Inflammatory macrophage (primary cell): ENCODE data around the gene DACH1.
"Not testable (repeated sequence)": the region's sequence is repeated elsewhere in the genome, so short reads cannot be mapped to it uniquely, and the experiment has no call there.

ENCODE experiments used
- DNase-seq, 2 donors: peaks; one replicate each; pipeline ENCODE4 v3.0.0-alpha.2; 2020 to 2022
- total RNA-seq, 18 experiments: gene quantifications; one replicate each; lab custom pipeline; 2026; ENCODE audit warnings: mixed read lengths in 6 of 18, inconsistent platforms in 2 of 18; lab: John Stamatoyannopoulos, UW

The DACH1 gene
- 0 to 0.65 (median 0.05) reads per million in 18 experiments for total RNA-seq

- peak; percentile 18 to 37 for DNase-seq
These were observed at the start of gene DACH1 for GRCh38 chr13:71867131-71867814. Gene DACH1 (minus strand): TSS chr13:71867204.

- no peak for DNase-seq
These were observed 46.7 kb upstream of the DACH1 start for GRCh38 chr13:71913717-71914116.

- no peak for DNase-seq
These were observed 45.5 kb upstream of the DACH1 start for GRCh38 chr13:71912524-71912923.

- DNase-seq, result no peak
These were observed 39.4 kb upstream of the DACH1 start for GRCh38 chr13:71906448-71906847.

- DNase-seq, result no peak
These were observed 35.7 kb upstream of the DACH1 start for GRCh38 chr13:71902676-71903075.

- DNase-seq, result not testable (repeated sequence)
These were observed 26.5 kb upstream of the DACH1 start for GRCh38 chr13:71893506-71893905.

- no peak for DNase-seq
These were observed 19.9 kb upstream of the DACH1 start for GRCh38 chr13:71886880-71887279.

GRCh38 chr13:71882120-71882519 lies 15.1 kb upstream of the DACH1 start:
- no peak for DNase-seq

GRCh38 chr13:71880753-71881541 lies 13.9 kb upstream of the DACH1 start:
- no peak for DNase-seq

GRCh38 chr13:71879808-71880344 lies 12.9 kb upstream of the DACH1 start:
- DNase-seq, result no peak

GRCh38 chr13:71879129-71879535 lies 12.1 kb upstream of the DACH1 start:
- peak; percentile 46 to 60 for DNase-seq

- no peak for DNase-seq
These were observed 10.3 kb upstream of the DACH1 start for GRCh38 chr13:71877256-71877653.

GRCh38 chr13:71876648-71877255 lies 9.7 kb upstream of the DACH1 start:
- DNase-seq, result no peak

GRCh38 chr13:71875823-71876222 lies 8.8 kb upstream of the DACH1 start:
- no peak for DNase-seq

- DNase-seq, result no peak
These were observed 7.5 kb upstream of the DACH1 start for GRCh38 chr13:71874458-71874857.

GRCh38 chr13:71873418-71874247 lies 6.6 kb upstream of the DACH1 start:
- no peak for DNase-seq

GRCh38 chr13:71871844-71872243 lies 4.8 kb upstream of the DACH1 start:
- no peak for DNase-seq

GRCh38 chr13:71871176-71871754 lies 4.3 kb upstream of the DACH1 start:
- DNase-seq, result no peak

GRCh38 chr13:71870100-71870499 lies 3.1 kb upstream of the DACH1 start:
- DNase-seq, result no peak

- DNase-seq, result no peak
These were observed 2.3 kb upstream of the DACH1 start for GRCh38 chr13:71869274-71869673.

GRCh38 chr13:71866335-71867130 lies 471 bp downstream of the DACH1 start:
- DNase-seq, result peak in 1 of 2 donors; percentile 2
